Measurements from ENCODE around the gene PDCD7.
"Not testable (repeated sequence)": the region's sequence is repeated elsewhere in the genome, so short reads cannot be mapped to it uniquely, and the experiment has no call there.

Gene PDCD7

GRCh38 chr15:65133548-65134200, at the start of gene PDCD7:
Gene PDCD7, minus strand, starts transcription at chr15:65133808. Its CDS starts 27 bp downstream, at chr15:65133781.
- peak; percentile 84 for DNase-seq

- no peak for DNase-seq
Measured at GRCh38 chr15:65182538-65182937, 48.9 kb upstream of the PDCD7 start.

GRCh38 chr15:65181582-65182353, 48.2 kb upstream of the PDCD7 start:
- DNase-seq = not testable (repeated sequence)

- DNase-seq = no peak
Measured at GRCh38 chr15:65180167-65180566, 46.6 kb upstream of the PDCD7 start.

GRCh38 chr15:65177901-65178300, 44.3 kb upstream of the PDCD7 start:
- no peak for DNase-seq

GRCh38 chr15:65176056-65176455, 42.4 kb upstream of the PDCD7 start:
- DNase-seq = no peak

- no peak for DNase-seq
Measured at GRCh38 chr15:65175511-65175910, 41.9 kb upstream of the PDCD7 start.

GRCh38 chr15:65174509-65174908, 40.9 kb upstream of the PDCD7 start:
- DNase-seq = no peak

GRCh38 chr15:65172531-65172930, 38.9 kb upstream of the PDCD7 start:
- DNase-seq = no peak

- no peak for DNase-seq
Measured at GRCh38 chr15:65171428-65171827, 37.8 kb upstream of the PDCD7 start.

- no peak for DNase-seq
Measured at GRCh38 chr15:65165875-65166274, 32.3 kb upstream of the PDCD7 start.

GRCh38 chr15:65164139-65164538, 30.5 kb upstream of the PDCD7 start:
- no peak for DNase-seq

- DNase-seq = no peak
Measured at GRCh38 chr15:65163041-65163440, 29.4 kb upstream of the PDCD7 start.

- no peak for DNase-seq
Measured at GRCh38 chr15:65156692-65157091, 23.1 kb upstream of the PDCD7 start.

- no peak for DNase-seq
Measured at GRCh38 chr15:65154720-65155119, 21.1 kb upstream of the PDCD7 start.

GRCh38 chr15:65147902-65148301, 14.3 kb upstream of the PDCD7 start:
- DNase-seq = no peak

GRCh38 chr15:65146438-65146837, 12.8 kb upstream of the PDCD7 start:
- no peak for DNase-seq

GRCh38 chr15:65138631-65139030, 5.0 kb upstream of the PDCD7 start:
- DNase-seq = not testable (repeated sequence)

- DNase-seq = not testable (repeated sequence)
Measured at GRCh38 chr15:65137893-65138292, 4.3 kb upstream of the PDCD7 start.

GRCh38 chr15:65137089-65137488, 3.5 kb upstream of the PDCD7 start:
- DNase-seq = not testable (repeated sequence)

GRCh38 chr15:65134538-65134937, 930 bp upstream of the PDCD7 start:
- DNase-seq = no peak

GRCh38 chr15:65132878-65133547, 595 bp downstream of the PDCD7 start:
- peak; percentile 11 for DNase-seq

- no peak for DNase-seq
Measured at GRCh38 chr15:65130941-65131340, 2.7 kb downstream of the PDCD7 start.

- no peak for DNase-seq
Measured at GRCh38 chr15:65115542-65115941, 18.1 kb downstream of the PDCD7 start.
